ENCODE data around the gene LSAMP. TPM values are rescaled to one million over a fixed set of nuclear protein-coding genes. Genes with fewer than 3 reads are reported as not detected.

Gene LSAMP
- total and polyA plus RNA-seq, 2 donors (not counting 1 experiment from before 2014, with no cell fraction given) = not detected

GRCh38 chr3:116413319-116413718 is 32.0 kb downstream of the LSAMP start:
- Histone ChIP-seq H3K4me2 (replicated peaks; ENCODE audit: low read depth, low read length, poor library complexity, severe bottlenecking) (no peak overlapping the region), H3K36me3 (replicated peaks in 1 of 2; ENCODE audit: control extremely low read depth in 1 of 2, control insufficient read depth in 1 of 2, extremely low read depth in 1 of 2, insufficient read depth in 2 of 2, low read length in 1 of 2) (no peaks in the 10 kb centered on the region), H3K9me3 (ENCODE audit: control extremely low read depth in 1 of 3, control insufficient read depth in 2 of 3, insufficient read depth in 1 of 3, low read length in 2 of 3) (no peaks in the 10 kb centered on the region), H3K4me1 (ENCODE audit: control insufficient read depth in 2 of 2, insufficient read depth in 2 of 2, low read length in 2 of 2) (no peaks in the 10 kb centered on the region), H3K79me2 (ENCODE audit: control insufficient read depth, insufficient read depth, low read length) (no peaks in the 10 kb centered on the region), H4K20me1 (ENCODE audit: control insufficient read depth, insufficient read depth, low read length, poor library complexity, severe bottlenecking) (no peaks in the 10 kb centered on the region), H3K27me3 (replicated peaks in 1 of 4; ENCODE audit: control extremely low read depth in 1 of 4, control insufficient read depth in 3 of 4, insufficient read depth in 4 of 4, low read length in 3 of 4) (no peaks in the 10 kb centered on the region), H3K9ac (ENCODE audit: low read length) (no peak overlapping the region), H2AFZ (ENCODE audit: insufficient read depth, low read depth, low read length, poor library complexity, severe bottlenecking) (no peak overlapping the region), H3K4me3 (ENCODE audit: control extremely low read depth in 1 of 5, extremely low read depth in 1 of 5, insufficient read depth in 1 of 5, low read depth in 2 of 5, low read length in 4 of 5) (no peak overlapping the region), H3K27ac (ENCODE audit: low read length in 2 of 2) (no peak overlapping the region)
- Mint-ChIP-seq H3K27ac (no peak overlapping the region), H3K4me1 (no peaks in the 10 kb centered on the region), H3K4me3 (no peak overlapping the region), H3K27me3 (no peaks in the 10 kb centered on the region), H3K9me3 (ENCODE audit: insufficient read depth) (no peaks in the 10 kb centered on the region)
- intact Hi-C loops (cut with micrococcal nuclease) = no loop called here
- TF ChIP-seq EZH2 (IDR thresholded peaks at IDR 0.05; ENCODE audit: borderline replicate concordance, insufficient read depth, low read depth, low read length, poor library complexity, severe bottlenecking) (no peak), CTCF (IDR thresholded peaks at IDR 0.05) (no peak)
- DNase-seq (no peak), ATAC-seq (ENCODE audit: low read depth) (no peak)
- no CpG with 5 or more reads among the region's 2 CpGs for WGBS (ENCODE audit: insufficient coverage)
- ChIA-PET CTCF (no interaction called here), POLR2A (no interaction called here)

- no peaks in the 10 kb centered on the region for H3K79me2 ChIP-seq (ENCODE audit: control insufficient read depth, insufficient read depth, low read length)
- H2AFZ ChIP-seq (ENCODE audit: insufficient read depth, low read depth, low read length, poor library complexity, severe bottlenecking) = no peak overlapping the region
- no peaks in the 10 kb centered on the region for H3K4me1 ChIP-seq (ENCODE audit: control insufficient read depth in 2 of 2, insufficient read depth in 2 of 2, low read length in 2 of 2)
- no peak overlapping the region for H3K4me2 ChIP-seq (replicated peaks; ENCODE audit: low read depth, low read length, poor library complexity, severe bottlenecking)
- Mint-ChIP-seq H3K4me1 (no peaks in the 10 kb centered on the region), H3K4me3 (no peak overlapping the region), H3K9me3 (ENCODE audit: insufficient read depth) (no peaks in the 10 kb centered on the region), H3K27me3 (no peaks in the 10 kb centered on the region), H3K27ac (no peak overlapping the region)
- no peaks in the 10 kb centered on the region for H3K9me3 ChIP-seq (ENCODE audit: control extremely low read depth in 1 of 3, control insufficient read depth in 2 of 3, insufficient read depth in 1 of 3, low read length in 2 of 3)
- no peak overlapping the region for H3K4me3 ChIP-seq (ENCODE audit: control extremely low read depth in 1 of 5, extremely low read depth in 1 of 5, insufficient read depth in 1 of 5, low read depth in 2 of 5, low read length in 4 of 5)
- no CpG with 5 or more reads among the region's 2 CpGs for WGBS (ENCODE audit: insufficient coverage)
- no peaks in the 10 kb centered on the region for H3K36me3 ChIP-seq (replicated peaks in 1 of 2; ENCODE audit: control extremely low read depth in 1 of 2, control insufficient read depth in 1 of 2, extremely low read depth in 1 of 2, insufficient read depth in 2 of 2, low read length in 1 of 2)
- no peak overlapping the region for H3K27ac ChIP-seq (ENCODE audit: low read length in 2 of 2)
- H4K20me1 ChIP-seq (ENCODE audit: control insufficient read depth, insufficient read depth, low read length, poor library complexity, severe bottlenecking) = no peaks in the 10 kb centered on the region
- ChIA-PET POLR2A (no interaction called here), CTCF (no interaction called here)
- H3K27me3 ChIP-seq (replicated peaks in 1 of 4; ENCODE audit: control extremely low read depth in 1 of 4, control insufficient read depth in 3 of 4, insufficient read depth in 4 of 4, low read length in 3 of 4) = no peaks in the 10 kb centered on the region
- DNase-seq (no peak), ATAC-seq (ENCODE audit: low read depth) (no peak)
- intact Hi-C loops (cut with micrococcal nuclease) = no loop called here
- H3K9ac ChIP-seq (ENCODE audit: low read length) = no peak overlapping the region
- TF ChIP-seq EZH2 (IDR thresholded peaks at IDR 0.05; ENCODE audit: borderline replicate concordance, insufficient read depth, low read depth, low read length, poor library complexity, severe bottlenecking) (no peak), CTCF (IDR thresholded peaks at IDR 0.05) (no peak)
These were observed 36.8 kb downstream of the LSAMP start for GRCh38 chr3:116408473-116408872.
